ENCODE results near the gene RUVBL1. TPM values are rescaled to one million over a fixed set of nuclear protein-coding genes. Genes with fewer than 3 reads are reported as not detected.

The RUVBL1 gene
- total RNA-seq, 2 experiments from 2014 or later: 57.3 to 57.4 TPM

DNA sequence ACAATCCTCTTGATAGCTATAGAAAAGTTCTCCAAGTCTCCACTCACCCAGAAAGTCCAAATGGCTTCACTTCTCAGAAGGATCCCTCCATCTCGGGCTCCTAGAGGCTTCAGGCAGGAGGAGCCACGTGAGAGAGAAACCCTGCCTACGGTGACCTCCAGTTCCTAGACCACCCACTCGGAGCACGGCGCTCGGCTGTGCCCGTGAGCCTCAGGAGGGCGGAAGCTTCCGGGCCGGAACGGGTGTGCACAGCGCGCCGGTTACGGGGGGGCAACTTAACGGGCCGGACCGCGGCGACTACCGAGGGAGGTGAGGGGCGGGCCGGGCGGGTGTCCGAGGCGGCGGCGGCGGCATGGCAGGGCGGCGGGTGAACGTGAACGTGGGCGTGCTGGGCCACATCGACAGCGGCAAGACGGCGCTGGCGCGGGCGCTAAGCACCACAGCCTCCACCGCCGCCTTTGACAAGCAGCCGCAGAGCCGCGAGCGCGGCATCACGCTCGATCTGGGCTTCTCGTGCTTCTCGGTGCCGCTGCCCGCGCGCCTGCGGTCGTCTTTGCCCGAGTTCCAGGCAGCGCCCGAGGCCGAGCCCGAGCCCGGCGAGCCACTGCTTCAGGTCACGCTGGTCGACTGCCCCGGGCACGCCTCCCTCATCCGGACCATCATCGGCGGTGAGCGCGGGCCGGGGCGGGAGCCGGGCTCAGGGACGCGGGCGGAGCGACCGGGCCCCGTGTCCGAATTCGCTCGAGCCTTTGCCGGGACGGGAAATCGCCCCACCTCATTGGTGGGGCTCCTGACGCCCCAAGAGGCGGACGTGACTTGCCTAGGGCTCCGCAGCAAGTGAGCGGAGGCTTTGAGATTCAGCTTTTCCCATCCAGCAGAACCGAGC is 29.8 kb upstream of the RUVBL1 start, which contains the start of gene EEFSEC:
Gene EEFSEC, plus strand, starts transcription at position 326 of the 886 bp plus-strand sequence. Its CDS starts 27 bp downstream, at position 353.
- H3K4me1 Mint-ChIP-seq (ENCODE audit: low read depth): peaks cover 20% of the 10 kb centered on the region
- H3K4me3 Mint-ChIP-seq: peak within 1 kb of the TSS; percentile 91
- peaks cover 23% of the 10 kb centered on the region for H3K36me3 Mint-ChIP-seq (ENCODE audit: low read depth)
- no peaks in the 10 kb centered on the region for H3K9me3 Mint-ChIP-seq (ENCODE audit: insufficient read depth)
- ATAC-seq (peak; percentile 94), DNase-seq (peak; percentile 86)
- ChIA-PET POLR2A (interaction anchor here (0.7 to 1.2 kb wide), 5 partner anchors 12 to 100 kb away, joined by 3 to 10 read pairs (median 3); partner anchors contain the start of gene RUVBL1), CTCF (interaction anchor here (0.7 to 2.3 kb wide), 6 partner anchors 20 to 168 kb away, joined by 3 to 7 read pairs (median 4); no protein-coding TSS in a partner anchor)
- H3K27ac Mint-ChIP-seq: peak within 1 kb of the TSS; percentile 93
- H3K27me3 Mint-ChIP-seq (ENCODE audit: low read depth): no peaks in the 10 kb centered on the region

GRCh38 chr3:128152419-128153155 is 29.0 kb upstream of the RUVBL1 start:
- ChIA-PET POLR2A (interaction anchor here (0.7 to 1.2 kb wide), 5 partner anchors 11 to 99 kb away, joined by 3 to 10 read pairs (median 3); partner anchors contain the start of gene RUVBL1), CTCF (interaction anchor here (0.7 to 2.3 kb wide), 3 partner anchors 19 to 57 kb away, joined by 3 to 7 read pairs (median 4); no protein-coding TSS in a partner anchor)
- peak overlapping the region; percentile 93 for H3K27ac Mint-ChIP-seq
- H3K4me1 Mint-ChIP-seq (ENCODE audit: low read depth): peaks cover 20% of the 10 kb centered on the region
- DNase-seq: no peak
- peak overlapping the region; percentile 91 for H3K4me3 Mint-ChIP-seq
- peaks cover 18% of the 10 kb centered on the region for H3K36me3 Mint-ChIP-seq (ENCODE audit: low read depth)
- no peaks in the 10 kb centered on the region for H3K9me3 Mint-ChIP-seq (ENCODE audit: insufficient read depth)
- H3K27me3 Mint-ChIP-seq (ENCODE audit: low read depth): no peaks in the 10 kb centered on the region
- ATAC-seq: no peak

DNA sequence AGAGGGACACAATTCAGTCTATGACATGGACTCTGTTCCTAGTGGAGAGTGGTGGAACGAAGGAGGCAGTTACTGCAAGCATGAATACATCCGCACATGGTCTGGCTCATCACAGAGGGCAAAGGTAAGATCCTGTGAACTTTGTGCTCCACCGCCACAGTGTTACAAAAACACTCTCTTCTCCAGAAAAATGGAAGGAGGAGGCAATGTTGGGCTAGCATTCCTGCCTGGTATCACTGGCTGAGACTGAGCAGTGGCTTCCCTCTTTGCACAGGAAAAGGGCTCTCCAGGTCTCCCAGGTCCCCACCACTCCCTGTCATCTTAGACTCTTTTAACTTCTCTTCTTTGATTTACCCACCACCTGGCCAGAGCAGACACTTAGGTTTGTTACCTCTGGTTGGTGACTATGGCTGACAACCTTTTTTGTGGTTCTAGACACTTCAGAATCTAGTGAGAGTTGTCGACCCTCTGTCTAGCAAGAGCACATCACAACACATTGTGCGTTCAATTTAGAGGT is 28.2 kb upstream of the RUVBL1 start:
- H3K36me3 Mint-ChIP-seq (ENCODE audit: low read depth): peaks cover 12% of the 10 kb centered on the region
- peak overlapping the region; percentile 23 for H3K4me3 Mint-ChIP-seq
- CTCF ChIA-PET: interaction anchor here (2.3 kb wide), 1 partner anchor 29 kb away, joined by 7 read pairs; no protein-coding TSS in a partner anchor
- ATAC-seq (no peak), DNase-seq (no peak)
- no peak overlapping the region for H3K27ac Mint-ChIP-seq
- POLR2A ChIA-PET: no interaction called here
- no peaks in the 10 kb centered on the region for H3K9me3 Mint-ChIP-seq (ENCODE audit: insufficient read depth)
- no peaks in the 10 kb centered on the region for H3K27me3 Mint-ChIP-seq (ENCODE audit: low read depth)
- H3K4me1 Mint-ChIP-seq (ENCODE audit: low read depth): peaks cover 20% of the 10 kb centered on the region

DNA sequence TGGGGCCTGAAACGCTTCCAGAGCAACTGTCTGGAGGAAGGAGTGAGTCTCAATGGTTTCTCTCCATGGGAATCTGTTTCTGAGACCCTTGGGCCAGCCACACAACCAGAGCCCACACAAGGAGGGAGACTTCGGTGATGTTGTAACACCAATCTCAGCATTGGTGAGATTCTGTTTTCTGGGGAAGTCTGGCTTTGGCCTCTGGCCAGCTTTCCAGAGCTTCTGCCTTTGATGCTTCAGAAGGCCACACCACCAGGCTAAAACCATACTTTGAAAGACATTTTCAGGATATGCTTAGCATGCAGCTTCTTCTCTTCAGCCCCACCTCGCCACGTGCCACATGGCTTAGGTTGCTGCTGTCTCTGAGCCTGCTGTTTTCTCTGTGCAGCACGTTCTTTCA is 26.0 kb upstream of the RUVBL1 start:
- Mint-ChIP-seq H3K27me3 (ENCODE audit: low read depth) (no peaks in the 10 kb centered on the region), H3K9me3 (ENCODE audit: insufficient read depth) (no peaks in the 10 kb centered on the region), H3K4me1 (ENCODE audit: low read depth) (peaks cover 15% of the 10 kb centered on the region), H3K27ac (no peak overlapping the region), H3K4me3 (no peak overlapping the region), H3K36me3 (ENCODE audit: low read depth) (no peaks in the 10 kb centered on the region)
- ChIA-PET POLR2A (no interaction called here), CTCF (no interaction called here)
- no peak for DNase-seq
- no peak for ATAC-seq

GRCh38 chr3:128146201-128146600 is 22.6 kb upstream of the RUVBL1 start:
- ChIA-PET CTCF (no interaction called here), POLR2A (no interaction called here)
- no peak overlapping the region for H3K4me3 Mint-ChIP-seq
- no peaks in the 10 kb centered on the region for H3K36me3 Mint-ChIP-seq (ENCODE audit: low read depth)
- H3K4me1 Mint-ChIP-seq (ENCODE audit: low read depth): peaks cover 1% of the 10 kb centered on the region
- DNase-seq (no peak), ATAC-seq (no peak)
- no peaks in the 10 kb centered on the region for H3K27me3 Mint-ChIP-seq (ENCODE audit: low read depth)
- H3K27ac Mint-ChIP-seq: no peak overlapping the region
- H3K9me3 Mint-ChIP-seq (ENCODE audit: insufficient read depth): no peaks in the 10 kb centered on the region

- POLR2A ChIA-PET: no interaction called here
- ATAC-seq (no peak), DNase-seq (no peak)
- Mint-ChIP-seq H3K27ac (no peak overlapping the region), H3K36me3 (ENCODE audit: low read depth) (no peaks in the 10 kb centered on the region), H3K4me1 (ENCODE audit: low read depth) (peaks cover 1% of the 10 kb centered on the region), H3K27me3 (ENCODE audit: low read depth) (no peaks in the 10 kb centered on the region), H3K9me3 (ENCODE audit: insufficient read depth) (no peaks in the 10 kb centered on the region), H3K4me3 (no peak overlapping the region)
- CTCF ChIA-PET: interaction anchor here (1.0 kb wide), 1 partner anchor 11 kb away, joined by 3 read pairs; no protein-coding TSS in a partner anchor
These were observed 21.7 kb upstream of the RUVBL1 start for GRCh38 chr3:128145279-128145678.

DNA sequence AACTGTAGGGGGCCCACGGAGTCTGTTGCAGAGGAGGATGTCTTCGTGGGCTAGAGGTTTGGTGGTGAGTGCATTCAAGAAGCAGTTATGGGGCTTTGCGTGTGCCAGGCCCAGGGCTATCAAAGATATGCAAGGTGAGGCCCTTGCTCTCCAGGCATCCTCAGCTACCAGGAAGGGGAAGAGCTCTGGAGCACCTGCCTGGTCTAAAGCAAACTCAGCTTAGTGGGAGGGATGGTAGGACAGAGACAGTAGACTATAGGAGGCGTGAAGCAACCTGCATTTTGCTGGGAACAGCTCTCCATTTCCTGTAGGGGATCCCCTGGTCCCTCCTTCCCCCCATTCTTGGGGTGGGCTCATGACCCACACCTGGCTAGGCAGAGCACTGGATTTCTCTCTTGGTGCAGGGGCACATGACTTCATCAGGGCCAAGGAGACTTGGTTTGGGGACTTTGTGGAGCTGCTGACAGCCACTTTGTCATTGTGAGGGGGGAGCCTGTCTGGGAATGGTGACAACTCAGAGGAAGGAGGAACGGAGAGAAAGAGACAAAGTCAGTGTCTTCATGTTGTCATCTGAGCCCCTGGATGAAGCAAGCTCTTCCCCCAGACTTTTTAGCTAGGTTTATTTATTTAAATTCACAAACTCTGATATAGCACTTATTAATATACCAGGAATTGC is 21.0 kb upstream of the RUVBL1 start:
- Mint-ChIP-seq H3K9me3 (ENCODE audit: insufficient read depth) (no peaks in the 10 kb centered on the region), H3K27me3 (ENCODE audit: low read depth) (no peaks in the 10 kb centered on the region), H3K4me1 (ENCODE audit: low read depth) (peaks cover 1% of the 10 kb centered on the region), H3K27ac (no peak overlapping the region), H3K4me3 (no peak overlapping the region), H3K36me3 (ENCODE audit: low read depth) (no peaks in the 10 kb centered on the region)
- no peak for ATAC-seq
- no peak for DNase-seq
- POLR2A ChIA-PET: no interaction called here
- CTCF ChIA-PET: interaction anchor here (1.0 kb wide), 1 partner anchor 11 kb away, joined by 3 read pairs; no protein-coding TSS in a partner anchor

DNA sequence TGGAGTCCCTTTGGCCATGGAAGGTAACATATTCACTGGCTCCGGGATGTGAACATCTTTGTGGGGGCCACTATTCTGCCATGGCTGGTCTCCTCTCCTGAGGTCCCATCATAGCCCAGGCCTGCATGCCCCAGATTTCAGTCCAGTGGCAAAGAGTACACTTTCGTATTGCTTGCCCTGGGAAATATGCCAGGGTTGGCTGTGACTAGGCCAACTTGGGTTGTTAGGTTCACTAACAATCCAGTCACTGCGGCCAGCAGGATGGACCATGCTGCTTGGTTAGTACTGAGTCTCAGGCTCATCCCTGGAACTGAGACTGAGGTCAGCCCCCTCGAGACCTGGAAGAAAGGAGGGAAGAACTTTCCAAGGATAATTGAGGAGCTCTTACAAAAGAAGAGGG is 19.9 kb upstream of the RUVBL1 start:
- Mint-ChIP-seq H3K9me3 (ENCODE audit: insufficient read depth) (no peaks in the 10 kb centered on the region), H3K27ac (no peak overlapping the region), H3K36me3 (ENCODE audit: low read depth) (no peaks in the 10 kb centered on the region), H3K4me1 (ENCODE audit: low read depth) (peaks cover 1% of the 10 kb centered on the region), H3K4me3 (no peak overlapping the region), H3K27me3 (ENCODE audit: low read depth) (peaks cover 8% of the 10 kb centered on the region)
- no peak for DNase-seq
- ATAC-seq: no peak
- ChIA-PET CTCF (interaction anchor here (0.5 kb wide), 1 partner anchor 19 kb away, joined by 3 read pairs; no protein-coding TSS in a partner anchor), POLR2A (no interaction called here)

DNA sequence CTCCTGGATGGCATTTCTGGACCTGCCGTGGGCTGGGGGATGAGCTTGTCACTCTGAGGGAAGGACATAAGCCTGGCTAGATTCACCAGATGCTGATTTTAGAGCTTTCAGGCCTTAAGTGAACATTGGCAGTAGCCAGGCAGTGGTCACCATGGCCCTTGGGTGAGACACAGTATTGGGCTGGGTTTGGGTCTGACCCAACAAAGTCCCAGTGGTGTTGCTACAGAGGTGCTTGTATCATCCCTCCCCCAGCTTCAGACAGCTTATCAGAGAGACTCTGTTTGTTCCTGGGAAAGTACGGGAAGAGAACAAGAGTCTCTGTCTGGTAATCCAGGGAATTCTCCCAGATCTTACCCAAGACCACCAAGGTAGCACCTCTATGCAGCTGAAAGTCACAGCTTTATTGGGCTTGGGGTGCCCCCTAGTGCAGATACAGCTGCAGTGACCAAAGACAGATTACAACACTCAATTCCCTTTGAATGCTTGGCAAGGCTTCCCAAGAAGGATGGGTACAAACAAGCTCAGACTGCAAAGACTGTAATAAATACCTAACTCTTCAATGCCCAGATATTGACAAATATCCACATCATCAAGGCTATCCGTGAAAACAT is 9.8 kb upstream of the RUVBL1 start:
- Mint-ChIP-seq H3K27ac (no peak overlapping the region), H3K4me3 (no peak overlapping the region), H3K27me3 (ENCODE audit: low read depth) (peaks cover 19% of the 10 kb centered on the region), H3K4me1 (ENCODE audit: low read depth) (no peaks in the 10 kb centered on the region), H3K9me3 (ENCODE audit: insufficient read depth) (no peaks in the 10 kb centered on the region), H3K36me3 (ENCODE audit: low read depth) (no peaks in the 10 kb centered on the region)
- CTCF ChIA-PET: interaction anchor here (0.5 to 3.8 kb wide), 30 partner anchors 8 to 678 kb away, joined by 3 to 138 read pairs (median 5); partner anchors contain the start of genes EEFSEC, RUVBL1 and SEC61A1
- peak; percentile 60 for DNase-seq
- peak; percentile 75 for ATAC-seq
- POLR2A ChIA-PET: interaction anchor here (1.5 kb wide), 1 partner anchor 9 kb away, joined by 4 read pairs; the partner anchor contains the start of gene RUVBL1

DNA sequence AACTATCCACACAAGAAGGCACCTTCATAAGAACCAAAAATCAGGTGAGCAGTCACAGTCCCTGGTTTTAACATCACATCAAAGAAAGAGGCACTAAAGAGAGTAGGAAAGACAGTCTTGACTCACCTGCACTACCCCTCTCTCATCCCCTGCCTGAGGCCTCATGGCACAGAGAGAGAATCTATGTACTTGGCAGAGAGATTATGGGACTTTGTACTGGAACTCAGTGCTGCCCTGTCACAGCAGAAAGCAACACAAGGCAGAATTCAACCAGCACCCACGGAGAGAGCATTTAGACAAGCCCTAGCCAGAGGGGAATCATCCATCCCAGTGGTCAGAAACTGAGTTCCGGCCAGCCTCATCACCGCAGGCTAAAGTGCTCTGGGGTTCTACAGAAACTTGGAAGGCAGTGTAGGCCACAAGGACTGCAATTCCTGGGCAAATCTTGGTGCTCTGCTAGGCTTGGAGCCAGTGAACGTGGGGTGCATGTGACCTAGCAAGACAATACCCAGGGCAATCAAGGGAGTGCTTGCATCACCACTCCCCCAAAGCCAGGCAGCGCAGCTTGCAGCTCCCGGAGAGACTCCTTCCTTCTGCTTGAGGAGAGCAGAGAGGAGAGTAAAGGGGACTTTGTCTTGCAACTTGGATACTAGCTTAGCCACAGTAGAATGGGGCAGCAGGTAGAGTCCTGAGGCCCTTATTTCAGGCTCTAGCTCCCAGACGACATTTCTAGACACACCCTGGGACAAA is 8.5 kb upstream of the RUVBL1 start:
- CTCF ChIA-PET: interaction anchor here (0.8 to 3.8 kb wide), 6 partner anchors 9 to 67 kb away, joined by 3 to 138 read pairs (median 18); partner anchors contain the start of gene RUVBL1
- H3K27ac Mint-ChIP-seq: no peak overlapping the region
- ATAC-seq (no peak), DNase-seq (no peak)
- H3K36me3 Mint-ChIP-seq (ENCODE audit: low read depth): no peaks in the 10 kb centered on the region
- no peak overlapping the region for H3K4me3 Mint-ChIP-seq
- H3K9me3 Mint-ChIP-seq (ENCODE audit: insufficient read depth): no peaks in the 10 kb centered on the region
- H3K4me1 Mint-ChIP-seq (ENCODE audit: low read depth): no peaks in the 10 kb centered on the region
- peaks cover 10% of the 10 kb centered on the region for H3K27me3 Mint-ChIP-seq (ENCODE audit: low read depth)
- POLR2A ChIA-PET: no interaction called here

Data from activated CD8-positive, alpha-beta T cell treated with anti-CD3 and anti-CD28 coated beads, Interleukin-2, amount 10 ng/mL, durations not matched to agents 7 days and 5 days (primary cell).